ENCODE results near the gene CPPED1. TPM values are rescaled to one million over a fixed set of nuclear protein-coding genes. Genes with fewer than 3 reads are reported as not detected.
"Not testable (repeated sequence)": the region's sequence is repeated elsewhere in the genome, so short reads cannot be mapped to it uniquely, and the experiment has no call there.

The CPPED1 gene
- total RNA-seq, 2 experiments from 2014 or later: 3.9 to 6.0 TPM

DNA sequence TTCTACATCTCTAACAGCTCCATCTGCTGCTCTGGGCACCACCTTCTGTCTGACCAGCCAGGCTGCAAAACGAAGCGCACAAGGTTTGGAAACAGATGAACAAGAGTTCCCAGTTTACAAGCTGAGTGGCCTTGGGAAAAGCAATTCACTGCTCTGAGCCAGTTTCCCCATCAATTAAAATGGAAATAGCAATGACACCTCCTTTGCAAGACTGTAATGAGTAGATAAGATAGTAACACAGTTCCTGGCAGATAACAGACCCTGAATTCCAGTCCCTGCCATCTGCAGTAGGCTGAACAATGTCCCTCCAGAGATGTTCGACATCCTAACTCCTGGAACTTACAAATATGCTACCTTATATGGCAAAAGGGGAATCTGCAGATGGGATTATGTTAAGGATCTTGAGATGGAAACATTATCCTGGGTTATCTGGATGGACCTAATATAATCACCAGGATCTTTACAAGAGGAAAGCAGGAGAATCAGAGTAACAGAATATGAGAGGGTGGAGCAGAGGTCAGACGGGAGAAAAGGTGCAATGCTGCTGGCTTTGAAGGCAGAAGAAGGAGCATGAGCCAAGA, 27.9 kb downstream of the CPPED1 start:
- CTCF ChIA-PET: no interaction called here
- POLR2A ChIA-PET: no interaction called here

DNA sequence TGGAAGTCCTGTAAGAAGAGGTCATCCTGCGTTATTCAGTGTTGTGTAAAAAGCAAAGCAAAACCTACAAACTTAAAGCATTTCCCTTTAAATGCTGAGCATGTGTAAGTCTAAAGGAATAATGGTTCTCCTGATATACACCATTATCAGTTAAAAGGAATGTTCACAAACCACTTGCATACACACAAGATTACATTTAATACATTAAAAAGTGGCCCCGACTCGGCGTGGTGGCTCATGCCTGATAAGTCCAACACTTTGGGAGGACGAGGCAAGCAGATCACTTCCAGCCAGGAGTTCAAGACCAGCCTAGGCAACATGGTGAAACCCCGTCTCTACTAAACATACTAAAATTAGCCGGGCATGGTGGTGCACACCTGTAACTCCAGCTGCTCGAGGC, 30.5 kb downstream of the CPPED1 start:
- ChIA-PET CTCF (no interaction called here), POLR2A (no interaction called here)

DNA sequence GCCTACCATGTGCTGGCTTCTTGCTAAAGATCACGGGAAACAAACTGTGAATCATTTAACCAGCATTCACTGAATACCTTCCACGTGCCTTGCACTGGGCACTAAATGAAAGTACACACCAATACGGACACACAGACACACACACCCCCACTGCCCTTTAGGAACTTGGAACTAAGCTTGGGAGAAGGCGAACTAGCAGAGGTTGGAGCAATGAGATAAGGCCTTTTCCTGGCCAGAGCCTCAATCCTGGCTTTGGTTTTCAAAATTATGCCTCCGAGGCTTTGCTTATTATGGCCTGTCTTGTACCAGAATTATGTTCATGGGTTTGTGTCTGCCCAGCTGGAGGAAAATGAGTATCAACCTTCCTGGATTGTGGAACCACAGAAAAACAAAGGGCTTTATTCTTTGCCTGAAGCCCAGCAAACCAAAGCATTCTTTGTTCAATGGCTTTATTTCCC, 32.3 kb downstream of the CPPED1 start:
- POLR2A ChIA-PET: no interaction called here
- CTCF ChIA-PET: no interaction called here

DNA sequence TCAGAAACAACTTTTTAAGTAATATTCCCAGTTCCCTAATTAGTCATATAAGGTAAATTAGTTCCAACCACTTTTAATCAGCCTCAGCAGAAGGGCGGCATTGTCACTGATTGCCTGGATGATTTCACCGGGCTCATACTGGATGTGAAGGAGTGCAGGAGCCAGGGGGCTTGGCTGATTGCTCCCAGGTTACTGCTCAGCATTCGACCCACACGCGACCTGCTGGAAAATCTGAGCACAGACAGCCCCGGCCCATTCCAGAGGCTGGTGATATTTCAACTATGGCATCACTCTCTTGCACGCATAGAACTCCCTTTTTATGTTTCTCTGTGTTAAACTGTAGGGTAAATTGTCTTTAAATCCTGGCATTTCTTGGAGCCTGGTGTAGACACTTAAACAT, 34.2 kb downstream of the CPPED1 start:
- CTCF ChIA-PET: no interaction called here
- POLR2A ChIA-PET: no interaction called here

DNA sequence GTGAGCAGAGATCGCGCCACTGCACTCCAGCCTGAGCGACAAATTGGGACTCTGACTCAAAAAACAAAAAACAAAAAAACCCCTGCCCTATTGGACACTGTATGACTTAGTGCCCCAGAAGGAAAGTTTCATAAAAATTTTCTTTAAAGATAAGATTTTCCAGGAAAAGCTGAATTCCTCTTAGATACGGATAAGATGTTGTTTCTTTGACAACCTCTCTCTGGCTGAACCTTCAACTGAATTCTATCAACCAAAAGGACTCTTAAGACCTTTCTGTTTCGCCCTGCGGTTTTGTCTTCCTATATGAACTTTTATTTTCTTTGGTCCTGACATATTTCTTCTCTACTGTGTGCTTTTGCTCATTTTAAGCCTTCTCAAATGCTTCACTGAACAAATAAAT, 35.8 kb downstream of the CPPED1 start:
- CTCF ChIA-PET: no interaction called here
- POLR2A ChIA-PET: no interaction called here

DNA sequence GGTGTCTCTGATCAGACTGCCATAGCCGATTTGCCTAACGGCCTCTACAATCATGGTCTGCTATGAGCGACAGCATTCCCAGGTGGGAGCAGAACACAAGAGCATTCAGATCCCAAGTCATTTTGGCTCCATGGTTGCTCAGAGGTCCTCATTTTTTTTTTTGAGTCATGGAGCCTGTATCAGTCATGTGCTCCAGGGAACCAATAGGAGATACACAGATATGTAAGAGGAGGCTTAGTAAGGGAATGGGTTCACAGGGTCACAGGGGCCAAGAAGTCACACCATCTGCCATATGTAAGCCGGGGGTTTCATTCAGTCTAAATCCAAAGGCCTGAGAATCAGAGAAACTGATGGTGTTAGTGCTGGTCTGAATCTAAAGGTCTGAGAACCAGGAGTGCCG, 36.8 kb downstream of the CPPED1 start:
- ChIA-PET CTCF (no interaction called here), POLR2A (no interaction called here)

DNA sequence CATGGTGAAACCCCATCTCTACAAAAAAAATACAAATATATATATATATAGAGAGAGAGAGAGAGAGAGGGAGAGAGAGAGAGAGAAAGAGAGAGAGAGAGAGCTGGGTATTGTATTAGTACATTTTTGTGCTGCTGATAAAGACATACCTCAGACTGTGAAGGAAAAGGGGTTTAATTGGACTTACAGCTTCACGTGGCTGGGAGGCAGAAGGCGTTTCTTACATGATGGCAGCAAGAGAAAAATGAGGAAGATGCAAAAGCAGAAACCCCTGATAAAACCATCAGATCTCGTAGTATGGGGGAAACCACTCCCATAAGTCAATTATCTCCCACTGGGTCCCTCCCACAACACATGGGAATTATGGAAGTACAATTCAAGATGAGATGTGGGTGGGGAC, 37.5 kb downstream of the CPPED1 start:
- POLR2A ChIA-PET, CTCF ChIA-PET: not testable (repeated sequence)

GRCh38 chr16:12764813-12765488, 38.7 kb downstream of the CPPED1 start:
- POLR2A ChIA-PET: no interaction called here

GRCh38 chr16:12763517-12763916, 40.2 kb downstream of the CPPED1 start:
- CTCF ChIA-PET: no interaction called here
- POLR2A ChIA-PET: no interaction called here

More at GRCh38 chr16:12764813-12765488, 38.7 kb downstream of the CPPED1 start:
- CTCF ChIA-PET: no interaction called here

DNA sequence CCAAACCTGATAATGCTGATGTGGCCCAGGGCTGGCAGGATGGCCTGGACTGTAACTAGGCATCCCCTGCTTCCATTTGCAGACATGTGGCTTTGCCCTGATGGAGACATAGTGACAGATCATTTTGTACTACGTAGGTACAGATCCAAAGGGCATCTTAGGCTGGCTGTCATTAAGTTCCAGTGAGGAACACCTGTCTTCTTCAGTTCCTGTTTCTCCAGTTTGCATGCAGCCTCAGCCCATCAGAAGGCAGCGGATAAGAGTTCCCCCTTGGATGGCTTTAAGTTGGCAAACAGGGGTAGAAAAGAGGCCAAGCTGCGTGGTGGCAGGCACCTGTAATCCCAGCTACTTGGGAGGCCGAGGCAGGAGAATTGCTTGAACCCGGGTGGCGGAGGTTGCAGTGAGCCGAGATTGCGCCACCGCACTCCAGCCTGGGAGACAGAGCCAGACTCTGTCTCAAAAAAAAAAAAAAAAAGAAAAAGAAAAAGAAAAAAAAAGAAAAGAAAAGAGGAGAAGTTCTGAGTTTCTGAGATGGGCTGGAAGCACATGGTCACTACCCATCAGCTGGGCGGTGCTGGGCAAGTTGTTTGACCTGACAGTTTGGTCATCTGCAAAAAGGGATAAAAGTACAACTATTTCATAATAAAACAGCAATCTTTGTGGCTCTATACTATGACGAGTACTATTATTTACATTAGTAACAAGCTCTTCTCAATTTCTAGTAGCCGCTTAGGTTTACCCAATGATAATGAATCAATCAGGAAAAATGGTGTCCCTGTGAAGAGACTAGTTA, 42.7 kb downstream of the CPPED1 start:
- POLR2A ChIA-PET: no interaction called here
- CTCF ChIA-PET: no interaction called here

DNA sequence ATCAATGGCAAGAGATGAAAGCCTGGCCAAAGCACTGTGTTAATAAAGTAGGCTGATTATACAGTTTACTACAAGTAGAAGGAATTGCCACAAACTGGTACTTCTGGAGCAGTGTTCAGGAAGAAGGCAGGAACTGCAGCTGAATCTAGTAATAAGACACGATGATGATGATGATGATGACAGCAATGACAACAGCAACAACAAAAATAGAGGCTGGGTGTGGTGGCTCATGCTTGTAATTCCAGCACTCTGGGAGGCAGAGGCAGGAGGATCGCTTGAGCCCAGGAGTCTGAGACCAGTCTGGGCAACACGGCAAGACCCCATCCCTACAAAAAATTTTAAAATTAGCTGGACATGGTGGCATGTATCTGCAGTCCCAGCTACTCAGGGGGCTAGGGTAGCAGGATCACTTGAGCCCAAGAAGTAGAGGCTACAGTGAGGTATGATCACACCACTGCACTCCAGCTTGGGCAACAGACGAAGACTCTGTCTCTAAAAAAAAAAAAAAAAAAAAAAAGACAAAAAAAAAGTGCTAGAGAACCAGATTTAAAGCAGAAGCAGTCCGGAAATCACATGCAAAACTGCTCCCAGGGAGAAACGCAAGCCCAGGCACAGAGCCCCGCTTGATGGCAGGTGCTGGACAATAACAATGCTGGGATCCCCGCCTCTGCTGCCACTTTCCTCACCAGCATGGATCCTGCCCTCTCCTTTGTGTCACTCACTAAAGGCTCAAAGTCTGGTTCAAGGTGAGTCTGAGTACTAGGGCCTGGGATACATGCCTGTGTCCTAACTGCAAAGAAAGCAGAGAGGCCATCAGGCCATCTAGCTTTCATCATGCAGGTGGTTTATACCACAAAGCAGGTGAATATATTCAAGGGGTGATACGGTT, 44.8 kb downstream of the CPPED1 start:
- CTCF ChIA-PET: interaction anchor here (0.7 kb wide), 1 partner anchor 126 kb away, joined by 4 read pairs; no protein-coding TSS in a partner anchor
- POLR2A ChIA-PET: no interaction called here

DNA sequence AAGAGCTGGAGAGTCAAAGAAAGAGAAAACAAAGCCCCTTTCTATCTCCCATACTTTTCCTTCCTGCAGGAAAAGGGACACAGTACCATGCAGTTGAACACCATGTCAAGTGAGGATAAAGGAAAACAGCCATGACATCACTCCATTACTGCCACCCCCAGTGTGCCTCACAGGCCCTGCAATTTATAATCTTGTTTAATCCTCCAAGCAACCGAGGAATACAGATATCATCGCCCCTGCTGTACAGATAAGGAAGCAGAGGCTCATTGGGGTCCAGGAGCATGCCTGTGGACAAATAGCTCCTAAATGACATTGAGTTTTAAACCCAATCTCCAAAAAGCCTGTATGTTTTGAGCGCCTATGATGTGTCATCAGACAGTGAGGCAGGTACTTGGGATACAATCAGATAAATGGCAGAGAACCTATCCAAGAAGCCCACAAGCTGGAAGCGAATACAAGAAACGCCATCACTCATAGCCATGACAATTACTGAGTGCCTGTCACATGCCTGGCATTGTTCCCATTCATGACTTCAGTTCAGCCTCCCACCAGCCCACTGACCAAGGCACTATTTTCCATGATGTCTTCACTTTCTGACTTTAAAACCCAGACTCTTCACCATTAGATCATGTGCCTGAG, 45.5 kb downstream of the CPPED1 start:
- ChIA-PET CTCF (interaction anchor here (0.7 kb wide), 1 partner anchor 125 kb away, joined by 4 read pairs; no protein-coding TSS in a partner anchor), POLR2A (no interaction called here)

DNA sequence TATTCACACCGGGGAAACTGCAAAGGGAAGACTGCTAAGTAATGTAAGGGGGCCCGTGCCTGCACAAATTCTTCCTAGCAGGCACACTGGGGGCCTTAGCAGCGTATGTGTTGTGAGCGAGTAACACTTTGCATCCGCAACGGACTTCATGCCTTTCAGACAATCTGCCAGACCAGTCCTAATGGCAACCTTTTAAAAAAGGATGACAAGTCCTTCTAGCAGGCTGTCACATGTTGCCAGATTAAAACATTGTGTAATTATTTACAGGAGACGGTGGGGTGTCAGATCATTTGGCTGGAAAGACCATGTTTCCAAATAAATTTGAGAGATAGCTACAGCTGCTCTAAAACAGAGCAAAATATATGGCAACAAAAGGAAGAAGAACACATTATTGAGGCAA, 46.1 kb downstream of the CPPED1 start:
- ChIA-PET CTCF (no interaction called here), POLR2A (no interaction called here)

- ChIA-PET POLR2A (no interaction called here), CTCF (no interaction called here)
Measured at GRCh38 chr16:12754824-12755543, 48.7 kb downstream of the CPPED1 start.

GRCh38 chr16:12753203-12754023, 50.3 kb downstream of the CPPED1 start:
- ChIA-PET CTCF (no interaction called here), POLR2A (no interaction called here)

DNA sequence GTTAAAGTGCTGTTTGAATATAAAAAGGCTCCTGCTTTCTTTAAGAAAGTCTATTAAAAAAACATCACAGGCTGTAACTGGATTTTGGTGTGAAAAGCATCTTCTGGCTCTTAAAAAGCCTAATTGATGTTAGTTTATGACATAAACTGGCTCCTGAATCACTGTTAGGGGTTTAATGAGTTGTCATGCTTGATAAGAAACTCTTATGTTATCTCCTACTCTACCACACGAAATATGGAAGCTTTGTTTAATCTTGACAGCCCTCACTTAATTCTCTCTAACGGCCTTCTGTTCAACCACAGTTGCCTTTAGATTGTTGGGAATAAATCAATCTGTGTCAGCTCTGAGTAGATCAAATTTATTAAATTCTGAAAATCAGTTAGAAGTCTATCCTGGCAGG, 51.5 kb downstream of the CPPED1 start:
- POLR2A ChIA-PET: no interaction called here
- CTCF ChIA-PET: interaction anchor here (1.1 kb wide), 1 partner anchor 28 kb away, joined by 3 read pairs; no protein-coding TSS in a partner anchor

DNA sequence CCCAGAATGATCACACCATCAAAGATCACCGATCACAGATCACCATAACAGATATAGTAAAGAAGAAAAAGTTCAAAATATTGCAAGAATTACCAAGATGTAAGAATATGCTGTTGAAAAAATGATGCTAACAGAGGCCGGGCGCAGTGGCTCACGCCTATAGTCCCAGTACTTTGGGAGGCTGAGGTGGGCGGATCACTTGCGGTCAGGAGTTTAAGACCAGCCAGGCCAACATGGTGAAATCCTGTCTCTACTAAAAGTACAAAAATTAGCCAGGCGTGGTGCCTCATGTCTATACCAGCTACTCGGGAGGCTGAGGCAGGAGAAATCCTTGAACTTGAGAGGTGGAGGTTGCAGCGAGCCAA, 53.2 kb downstream of the CPPED1 start:
- ChIA-PET POLR2A (interaction anchor here (1.3 kb wide), 1 partner anchor 214 kb away, joined by 3 read pairs; no protein-coding TSS in a partner anchor), CTCF (interaction anchor here (1.1 to 1.4 kb wide), 2 partner anchors 53 to 211 kb away, joined by 3 to 4 read pairs; no protein-coding TSS in a partner anchor)

- CTCF ChIA-PET: interaction anchor here (1.4 kb wide), 1 partner anchor 54 kb away, joined by 3 read pairs; no protein-coding TSS in a partner anchor
- POLR2A ChIA-PET: no interaction called here
Measured at GRCh38 chr16:12749076-12749475, 54.6 kb downstream of the CPPED1 start.

Data from activated CD8-positive, alpha-beta memory T cell treated with anti-CD3 and anti-CD28 coated beads for 36 hours (primary cell).